ENCODE data around the gene ADPRHL1.

The ADPRHL1 gene

GRCh38 chr13:113417008-113417751 is 36.1 kb downstream of the ADPRHL1 start:
- DNase-seq (ENCODE audit: low spot score), result no peak

- no peak for DNase-seq (ENCODE audit: low spot score)
Measured at GRCh38 chr13:113415825-113416224, 37.5 kb downstream of the ADPRHL1 start.

- DNase-seq (ENCODE audit: low spot score), result no peak
Measured at GRCh38 chr13:113415032-113415431, 38.3 kb downstream of the ADPRHL1 start.

- no peak for DNase-seq (ENCODE audit: low spot score)
Measured at GRCh38 chr13:113414335-113414734, 39.0 kb downstream of the ADPRHL1 start.

- no peak for DNase-seq (ENCODE audit: low spot score)
Measured at GRCh38 chr13:113413898-113414282, 39.4 kb downstream of the ADPRHL1 start.

GRCh38 chr13:113413178-113413897 is 40.0 kb downstream of the ADPRHL1 start:
- no peak for DNase-seq (ENCODE audit: low spot score)

- DNase-seq (ENCODE audit: low spot score), result no peak
Measured at GRCh38 chr13:113412440-113412839, 40.8 kb downstream of the ADPRHL1 start.

- peak; percentile 81 for DNase-seq (ENCODE audit: low spot score)
Measured at GRCh38 chr13:113411216-113412023, 41.9 kb downstream of the ADPRHL1 start.

GRCh38 chr13:113410472-113411201 is 42.7 kb downstream of the ADPRHL1 start:
- DNase-seq (ENCODE audit: low spot score), result peak; percentile 82

GRCh38 chr13:113408562-113408961 is 44.7 kb downstream of the ADPRHL1 start:
- no peak for DNase-seq (ENCODE audit: low spot score)

GRCh38 chr13:113407531-113408393 is 45.5 kb downstream of the ADPRHL1 start:
- DNase-seq (ENCODE audit: low spot score), result no peak

- no peak for DNase-seq (ENCODE audit: low spot score)
Measured at GRCh38 chr13:113407103-113407530, 46.2 kb downstream of the ADPRHL1 start.

GRCh38 chr13:113406321-113407102 is 46.8 kb downstream of the ADPRHL1 start:
- no peak for DNase-seq (ENCODE audit: low spot score)

- DNase-seq (ENCODE audit: low spot score), result no peak
Measured at GRCh38 chr13:113405481-113406300, 47.6 kb downstream of the ADPRHL1 start.

GRCh38 chr13:113404723-113405471 is 48.4 kb downstream of the ADPRHL1 start:
- no peak for DNase-seq (ENCODE audit: low spot score)

- no peak for DNase-seq (ENCODE audit: low spot score)
Measured at GRCh38 chr13:113404366-113404722, 48.9 kb downstream of the ADPRHL1 start.

GRCh38 chr13:113403255-113404104 is 49.8 kb downstream of the ADPRHL1 start:
- no peak for DNase-seq (ENCODE audit: low spot score)
